Thymus (tissue), 11 donors: Measurements from ENCODE around the gene ZNF420. TPM values are rescaled to one million over a fixed set of nuclear protein-coding genes. Genes with fewer than 3 reads are reported as not detected.
"Not testable (repeated sequence)": the region's sequence is repeated elsewhere in the genome, so short reads cannot be mapped to it uniquely, and the experiment has no call there.

Experiments
- DNase-seq, 9 donors: peaks; one replicate each; pipeline ENCODE4 v3.0.0-alpha.2; 2013; ENCODE audit warnings: low spot score in 9 of 9, low read depth in 6 of 9, missing footprints in 1 of 9
- H3K27ac ChIP-seq, 2 donors: one replicate each; pipeline ENCODE4 v1.5.1; 2013; ENCODE audit warnings: control low read depth in 1 of 2, low read depth in 1 of 2, low read length in 1 of 2, mild to moderate bottlenecking in 1 of 2, moderate library complexity in 1 of 2
- H3K27me3 ChIP-seq, 2 donors: one replicate each; pipeline ENCODE4 v1.5.1; 2013; ENCODE audit warnings: low read length in 1 of 2; ENCODE audit not compliant: control insufficient read depth in 2 of 2, insufficient read depth in 1 of 2
- H3K36me3 ChIP-seq, 2 donors: one replicate each; pipeline ENCODE4 v1.5.1; 2013; ENCODE audit warnings: low read length in 1 of 2, mild to moderate bottlenecking in 1 of 2, moderate library complexity in 1 of 2; ENCODE audit not compliant: control insufficient read depth in 2 of 2, insufficient read depth in 2 of 2
- H3K4me1 ChIP-seq, 2 donors: one replicate each; pipeline ENCODE4 v1.5.1; 2013; ENCODE audit warnings: low read length in 2 of 2; ENCODE audit not compliant: control insufficient read depth in 2 of 2, insufficient read depth in 2 of 2
- H3K4me3 ChIP-seq, 2 donors: one replicate each; pipeline ENCODE4 v1.5.1; 2013; ENCODE audit warnings: low read length in 2 of 2, control low read depth in 1 of 2, mild to moderate bottlenecking in 1 of 2
- H3K9me3 ChIP-seq, 2 donors: one replicate each; pipeline ENCODE4 v1.5.1; 2013; ENCODE audit warnings: low read length in 1 of 2, mild to moderate bottlenecking in 1 of 2; ENCODE audit not compliant: control insufficient read depth in 2 of 2, insufficient read depth in 1 of 2
- WGBS: extraction: QIAGEN DNeasy Blood & Tissue Kit; methylation state at CpG from one replicate; pipeline ENCODE4 v1.1.7; 2013; 5-methylcytosine and 5-hydroxymethylcytosine counted together
- polyA plus RNA-seq: library from polyadenylated mRNA; stranded (reverse); fragments of 200-250 nt; gene quantifications from one replicate; pipeline ENCODE4 v1.2.3, GENCODE V29; 2013
- total RNA-seq: library from RNA; stranded (reverse); fragments of 120-200 nt; gene quantifications from one replicate; pipeline ENCODE4 v1.2.4, GENCODE V29; 2013
- donor health status: healthy.

ZNF420 gene
- total and polyA plus RNA-seq, 2 donors: 8.2 to 13.7 TPM

- not testable (repeated sequence) for H3K4me1 ChIP-seq, H3K27ac ChIP-seq, DNase-seq, H3K4me3 ChIP-seq, H3K36me3 ChIP-seq, H3K27me3 ChIP-seq, H3K9me3 ChIP-seq
- WGBS: over 99% methylated on average over 4 of the region's 4 CpGs
Measured at GRCh38 chr19:37076524-37076923, 1.7 kb upstream of the ZNF420 start.

DNA sequence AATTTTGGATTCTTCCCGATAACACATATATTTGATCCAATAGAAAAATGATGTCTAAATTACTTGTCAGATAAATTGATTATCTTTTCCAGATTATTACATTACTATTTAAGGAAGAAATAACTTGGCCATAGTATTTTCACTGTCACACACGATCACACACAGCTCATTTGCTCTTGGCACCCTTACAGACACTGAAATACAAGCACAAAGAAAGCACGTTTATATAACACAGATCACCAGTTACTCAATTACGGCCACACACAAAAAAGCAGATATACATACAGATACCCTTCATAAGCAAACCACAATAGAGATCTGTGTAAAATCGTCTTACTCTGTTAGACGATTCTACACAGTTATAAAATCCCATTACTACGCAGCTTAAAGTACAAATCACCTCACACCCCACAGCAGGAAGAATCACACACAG lies 716 bp upstream of the ZNF420 start:
- Histone ChIP-seq H3K9me3 (peaks cover 1 to 5% of the 10 kb centered on the region in 2 donors), H3K27ac (peak overlapping the region; percentile 77 to 90), H3K4me3 (peak overlapping the region; percentile 91 to 94), H3K27me3 (no peaks in the 10 kb centered on the region), H3K36me3 (no peaks in the 10 kb centered on the region), H3K4me1 (peaks cover 6 to 10% of the 10 kb centered on the region in 2 donors)
- peak in 1 of 9 donors; percentile 30 for DNase-seq
- 14% methylated on average over 7 of the region's 7 CpGs for WGBS

DNA sequence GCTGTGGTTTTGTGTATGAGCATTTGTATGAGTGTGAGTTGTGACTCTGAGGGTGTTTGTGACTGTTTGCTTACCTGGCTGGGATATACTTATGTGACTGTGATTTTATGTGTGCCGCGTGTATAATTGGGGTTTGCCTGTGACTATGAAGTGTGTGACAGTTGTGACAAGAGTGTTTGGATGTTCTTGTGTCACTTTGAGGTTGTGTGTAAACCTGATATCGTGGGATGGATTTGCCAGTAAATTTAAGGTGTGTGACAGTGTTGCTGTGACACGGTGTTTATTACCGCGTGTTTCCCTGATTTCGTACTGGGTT lies 442 bp downstream of the ZNF420 start:
- 2% methylated on average over 7 of the region's 7 CpGs for WGBS
- no peaks in the 10 kb centered on the region for H3K27me3 ChIP-seq

DNA sequence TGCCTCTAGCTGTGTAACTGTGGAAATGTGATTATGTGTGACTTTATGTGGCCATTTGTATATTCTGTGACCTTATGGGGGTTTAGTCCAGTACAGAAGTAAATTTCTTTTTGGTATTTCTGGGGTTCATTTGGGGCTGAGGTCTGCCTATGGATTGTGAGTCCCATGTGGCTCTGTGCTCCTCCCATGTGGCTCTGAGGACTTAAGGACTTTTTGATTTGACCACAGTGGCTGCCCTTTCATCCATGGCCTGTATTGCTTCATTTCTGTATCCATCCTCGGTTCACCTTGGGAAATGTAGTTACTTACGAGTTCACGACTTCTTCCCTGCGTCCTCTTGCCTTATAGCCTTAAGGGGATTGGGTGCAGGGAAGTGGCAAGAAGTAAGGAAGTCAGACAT lies 1.0 kb downstream of the ZNF420 start:
- Histone ChIP-seq H3K4me1 (peaks cover 6 to 10% of the 10 kb centered on the region in 2 donors), H3K27ac (no peak overlapping the region), H3K9me3 (peaks cover 1 to 7% of the 10 kb centered on the region in 2 donors), H3K36me3 (no peaks in the 10 kb centered on the region), H3K4me3 (peak overlapping the region; percentile 91 to 94), H3K27me3 (no peaks in the 10 kb centered on the region)
- 94% methylated on average over 4 of the region's 4 CpGs for WGBS
- DNase-seq: no peak

More for the DNA sequence above, 442 bp downstream of the ZNF420 start:
- Histone ChIP-seq H3K27ac (peak overlapping the region; percentile 77 to 90), H3K4me3 (peak overlapping the region; percentile 91 to 94), H3K4me1 (peaks cover 6 to 10% of the 10 kb centered on the region in 2 donors), H3K9me3 (peaks cover 1 to 7% of the 10 kb centered on the region in 2 donors), H3K36me3 (no peaks in the 10 kb centered on the region)
- DNase-seq: no peak

DNA sequence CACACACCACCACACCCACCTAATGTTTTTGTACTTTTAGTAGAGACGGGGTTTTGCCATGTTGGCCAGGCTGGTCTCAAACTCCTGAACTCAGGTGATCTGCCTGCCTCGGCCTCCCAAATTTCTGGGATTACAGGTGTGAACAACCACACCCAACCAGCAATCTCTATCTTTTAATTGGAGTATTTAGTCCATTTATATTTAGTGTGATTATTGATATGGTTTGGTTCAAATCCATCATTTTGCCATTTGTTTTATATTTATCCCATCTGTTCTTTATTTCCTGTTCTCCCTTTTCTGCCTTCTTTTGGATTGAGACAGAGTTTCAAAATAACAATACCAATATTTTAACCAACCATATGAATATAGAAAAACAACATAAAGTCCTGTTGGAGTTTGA lies 4.1 kb downstream of the ZNF420 start:
- no peak overlapping the region for H3K27ac ChIP-seq
- DNase-seq: no peak
- H3K36me3 ChIP-seq: no peaks in the 10 kb centered on the region
- H3K4me1 ChIP-seq: peaks cover 6 to 10% of the 10 kb centered on the region in 2 donors
- WGBS: 99% methylated on average over 2 of the region's 2 CpGs
- no peak overlapping the region for H3K4me3 ChIP-seq
- no peaks in the 10 kb centered on the region for H3K27me3 ChIP-seq
- peaks cover 4 to 14% of the 10 kb centered on the region in 2 donors for H3K9me3 ChIP-seq

GRCh38 chr19:37087110-37087509 lies 8.9 kb downstream of the ZNF420 start:
- Histone ChIP-seq H3K4me3 (no peak overlapping the region), H3K27ac (no peak overlapping the region), H3K27me3 (no peaks in the 10 kb centered on the region), H3K4me1 (no peaks in the 10 kb centered on the region), H3K36me3 (peaks cover 4 to 22% of the 10 kb centered on the region in 2 donors), H3K9me3 (peaks cover 3 to 9% of the 10 kb centered on the region in 2 donors)
- DNase-seq: no peak
- 100% methylated on average over 1 of the region's 1 CpG for WGBS

DNA sequence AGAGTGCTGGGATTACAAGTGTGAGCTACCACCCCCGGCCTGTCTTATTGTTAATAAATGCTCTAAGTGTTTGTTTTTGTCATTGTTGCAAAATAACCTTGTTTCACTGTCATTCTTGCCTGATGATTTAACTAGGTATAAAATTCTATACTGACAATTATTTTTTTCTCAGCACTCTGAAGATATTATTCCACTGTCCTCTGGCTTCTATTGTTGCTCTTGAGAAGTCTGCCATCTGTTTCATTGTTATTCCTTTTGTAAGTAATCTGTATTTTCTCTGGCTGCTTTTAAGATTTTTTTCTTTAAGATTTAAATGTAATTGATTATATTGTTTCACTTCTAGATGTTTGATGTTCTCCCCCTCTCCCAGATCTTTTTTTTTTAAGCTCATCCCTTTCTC lies 17.6 kb downstream of the ZNF420 start:
- Histone ChIP-seq H3K4me3 (no peak overlapping the region), H3K27ac (no peak overlapping the region), H3K9me3 (peaks cover 2 to 9% of the 10 kb centered on the region in 2 donors), H3K36me3 (peaks cover 5 to 31% of the 10 kb centered on the region in 2 donors), H3K27me3 (no peaks in the 10 kb centered on the region), H3K4me1 (no peaks in the 10 kb centered on the region)
- DNase-seq: no peak
- 96% methylated on average over 1 of the region's 1 CpG for WGBS

DNA sequence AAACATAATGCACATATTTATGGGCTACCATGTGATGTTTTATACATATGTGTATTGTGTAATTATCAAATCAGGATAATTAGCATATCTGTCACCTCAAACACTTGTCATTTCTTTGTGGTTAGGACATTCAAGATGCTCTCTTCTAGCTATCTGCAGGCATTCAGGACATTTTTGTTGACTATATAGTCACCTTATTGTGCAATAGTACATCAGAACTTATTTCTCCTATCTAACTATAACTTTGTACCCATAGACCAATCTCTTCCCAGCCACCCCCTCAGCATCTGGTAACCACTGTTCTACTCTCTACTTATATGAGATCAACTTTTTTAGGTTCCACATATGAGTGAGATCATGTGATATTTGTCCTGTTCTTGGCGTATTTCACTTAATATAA lies 20.3 kb downstream of the ZNF420 start:
- H3K27ac ChIP-seq: no peak overlapping the region
- H3K9me3 ChIP-seq: peaks cover 3 to 18% of the 10 kb centered on the region in 2 donors
- no peak overlapping the region for H3K4me3 ChIP-seq
- DNase-seq: no peak
- H3K36me3 ChIP-seq: peaks cover 6 to 19% of the 10 kb centered on the region in 2 donors
- 45% methylated on average over 1 of the region's 1 CpG for WGBS
- no peaks in the 10 kb centered on the region for H3K27me3 ChIP-seq
- H3K4me1 ChIP-seq: no peaks in the 10 kb centered on the region

- 99% methylated on average over 5 of the region's 5 CpGs for WGBS
Measured at GRCh38 chr19:37104135-37104534, 25.9 kb downstream of the ZNF420 start.

DNA sequence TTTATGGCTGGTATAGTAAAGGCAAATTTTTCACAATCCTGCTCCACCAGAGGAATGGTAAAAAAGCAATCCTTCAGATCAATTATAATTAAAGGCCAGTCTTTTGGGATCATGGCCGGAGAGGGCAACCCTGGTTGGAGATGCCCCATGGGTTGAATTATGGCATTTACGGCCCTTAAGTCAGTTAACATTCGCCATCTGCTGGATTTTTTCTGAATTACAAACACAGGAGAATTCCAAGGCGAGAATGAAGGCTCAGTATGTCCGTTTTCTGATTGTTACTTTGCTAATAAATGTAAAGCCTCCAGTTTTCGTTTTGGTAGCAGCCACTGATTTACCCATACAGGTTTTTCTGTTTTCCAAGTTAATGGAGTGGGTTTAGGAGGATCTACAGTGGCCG lies 33.5 kb downstream of the ZNF420 start:
- not testable (repeated sequence) for H3K4me3 ChIP-seq, H3K27me3 ChIP-seq, H3K4me1 ChIP-seq, H3K27ac ChIP-seq, DNase-seq, H3K9me3 ChIP-seq
- 97% methylated on average over 7 of the region's 7 CpGs for WGBS
- H3K36me3 ChIP-seq: peaks cover 0 to 23% of the 10 kb centered on the region in 2 donors

More at GRCh38 chr19:37104135-37104534, 25.9 kb downstream of the ZNF420 start:
- peaks cover 6 to 15% of the 10 kb centered on the region in 2 donors for H3K9me3 ChIP-seq
- H3K27me3 ChIP-seq, H3K4me3 ChIP-seq, H3K4me1 ChIP-seq, DNase-seq, H3K27ac ChIP-seq: not testable (repeated sequence)
- peaks cover 6 to 16% of the 10 kb centered on the region in 2 donors for H3K36me3 ChIP-seq
